Lower lobe of right lung (tissue), 2 donors: Measurements from ENCODE around the gene MAGEF1. TPM values are rescaled to one million over a fixed set of nuclear protein-coding genes. Genes with fewer than 3 reads are reported as not detected.
A peak's percentile ranks its signal among the peaks of the same experiment; 100 is the strongest.

Experiments used
- ATAC-seq, 2 donors: fragments of 200-7000 bp; cut with Tn5 transposase; one replicate each; pipeline ENCODE4 v1.9.1; 2020 to 2022; ENCODE audit warnings: mild to moderate bottlenecking in 2 of 2, moderate library complexity in 2 of 2
- DNase-seq: peaks from one replicate; pipeline ENCODE4 v3.0.0-alpha.2; 2020
- H3K27ac ChIP-seq: fragments of 200-600 bp; one replicate; pipeline ENCODE4 v1.8.0; 2022
- H3K27me3 ChIP-seq: fragments of 200-600 bp; one replicate; pipeline ENCODE4 v1.8.0; 2022; ENCODE audit warnings: low read depth
- H3K36me3 ChIP-seq: fragments of 200-600 bp; one replicate; pipeline ENCODE4 v1.8.0; 2022; ENCODE audit warnings: mild to moderate bottlenecking
- H3K4me1 ChIP-seq: fragments of 200-600 bp; one replicate; pipeline ENCODE4 v1.8.0; 2022
- H3K4me3 ChIP-seq: fragments of 200-600 bp; one replicate; pipeline ENCODE4 v1.8.0; 2022; ENCODE audit warnings: mild to moderate bottlenecking
- H3K9me3 ChIP-seq: fragments of 200-600 bp; one replicate; pipeline ENCODE4 v1.8.0; 2022
- intact Hi-C: fragments of 100-400 bp; cut with DNase I; formaldehyde crosslinking; loops from one replicate; pipeline ENCODE4 v1.11.0; 2022
- total RNA-seq: library from RNA; stranded (reverse); fragmentation: NEBNext Ultra II Directional; extraction: Animal tissue kit (Norgen Biotek cat#: 25700); gene quantifications from one replicate; pipeline ENCODE4 v1.2.1, GENCODE V29; 2021
- TF ChIP-seq, protein P1 (sequence below): fragments of 200-600 bp; IDR thresholded peaks from one replicate; pipeline ENCODE4 v1.8.0; 2022; ENCODE audit warnings: antibody characterized with exemption, mild to moderate bottlenecking
- donor health status: DM: no; HTN: yes; CAD: no; lungs with severe emphysema.

MAGEF1 gene
- total RNA-seq, 1 donor from 2014 or later, result 23.5 TPM

DNA sequence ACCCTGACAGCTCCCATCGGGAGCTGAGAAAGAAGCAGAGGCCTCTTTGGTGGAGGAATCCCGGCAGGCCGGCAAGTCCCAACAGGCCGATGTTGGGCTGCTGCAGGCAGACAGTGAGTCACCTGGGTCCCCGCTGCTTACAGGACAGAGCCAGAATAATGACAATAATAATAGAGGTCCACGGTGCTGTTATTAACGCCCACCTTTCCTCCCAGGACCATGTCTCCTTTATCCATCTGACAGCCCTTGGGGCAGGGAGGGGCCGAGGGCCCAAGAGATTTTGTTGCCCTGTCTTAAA is 29.3 kb upstream of the MAGEF1 start:
- H3K4me3 ChIP-seq, result no peak overlapping the region
- H3K9me3 ChIP-seq, result no peaks in the 10 kb centered on the region
- no peaks in the 10 kb centered on the region for H3K27me3 ChIP-seq
- no peaks in the 10 kb centered on the region for H3K4me1 ChIP-seq
- intact Hi-C loops, result no loop called here
- no peak for ATAC-seq
- H3K27ac ChIP-seq, result no peak overlapping the region
- H3K36me3 ChIP-seq, result no peaks in the 10 kb centered on the region
- TF ChIP-seq, protein P1, sequence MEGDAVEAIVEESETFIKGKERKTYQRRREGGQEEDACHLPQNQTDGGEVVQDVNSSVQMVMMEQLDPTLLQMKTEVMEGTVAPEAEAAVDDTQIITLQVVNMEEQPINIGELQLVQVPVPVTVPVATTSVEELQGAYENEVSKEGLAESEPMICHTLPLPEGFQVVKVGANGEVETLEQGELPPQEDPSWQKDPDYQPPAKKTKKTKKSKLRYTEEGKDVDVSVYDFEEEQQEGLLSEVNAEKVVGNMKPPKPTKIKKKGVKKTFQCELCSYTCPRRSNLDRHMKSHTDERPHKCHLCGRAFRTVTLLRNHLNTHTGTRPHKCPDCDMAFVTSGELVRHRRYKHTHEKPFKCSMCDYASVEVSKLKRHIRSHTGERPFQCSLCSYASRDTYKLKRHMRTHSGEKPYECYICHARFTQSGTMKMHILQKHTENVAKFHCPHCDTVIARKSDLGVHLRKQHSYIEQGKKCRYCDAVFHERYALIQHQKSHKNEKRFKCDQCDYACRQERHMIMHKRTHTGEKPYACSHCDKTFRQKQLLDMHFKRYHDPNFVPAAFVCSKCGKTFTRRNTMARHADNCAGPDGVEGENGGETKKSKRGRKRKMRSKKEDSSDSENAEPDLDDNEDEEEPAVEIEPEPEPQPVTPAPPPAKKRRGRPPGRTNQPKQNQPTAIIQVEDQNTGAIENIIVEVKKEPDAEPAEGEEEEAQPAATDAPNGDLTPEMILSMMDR, result no peak
- no peak for DNase-seq

DNA sequence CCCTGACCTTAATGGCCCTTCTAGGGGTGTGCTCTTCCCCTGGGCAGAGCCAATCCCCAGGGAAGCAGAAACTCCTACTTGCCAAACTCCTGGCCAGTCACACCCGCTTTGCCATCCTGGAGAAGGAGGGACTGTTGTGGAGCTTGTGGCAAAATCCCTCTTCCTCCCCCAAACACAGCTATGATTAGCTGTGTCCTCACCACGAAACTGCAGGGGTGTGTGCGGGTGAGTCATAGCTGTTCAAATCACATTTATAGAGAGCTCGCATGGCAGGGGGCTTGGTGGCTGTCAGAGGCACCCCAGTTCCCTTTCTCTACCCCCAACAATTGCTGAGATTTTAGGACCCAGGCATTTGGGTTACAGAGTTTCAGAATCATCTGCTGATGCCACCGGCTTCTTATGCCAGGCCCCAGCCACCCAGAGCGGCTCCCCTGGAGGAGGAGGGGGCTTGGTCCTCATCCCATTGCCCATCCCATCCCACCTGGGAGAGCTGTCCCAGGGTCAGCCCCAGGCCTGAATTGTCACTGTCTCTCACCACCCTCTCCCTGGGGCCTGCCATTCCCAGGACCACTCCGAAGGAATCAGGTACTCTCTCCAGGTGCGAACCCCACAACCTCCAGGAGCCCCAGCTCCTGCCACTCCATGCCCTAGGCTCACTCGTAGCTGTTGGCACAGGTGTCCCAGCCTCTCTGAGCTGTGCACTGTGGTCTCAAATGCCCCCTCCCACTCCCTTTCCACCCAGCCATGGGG is 28.8 kb upstream of the MAGEF1 start:
- Histone ChIP-seq H3K4me1 (no peaks in the 10 kb centered on the region), H3K27me3 (no peaks in the 10 kb centered on the region), H3K36me3 (no peaks in the 10 kb centered on the region), H3K9me3 (no peaks in the 10 kb centered on the region), H3K4me3 (no peak overlapping the region), H3K27ac (no peak overlapping the region)
- DNase-seq (no peak), ATAC-seq (peak in 1 of 2 donors; percentile 20)
- intact Hi-C loops, result no loop called here
- TF ChIP-seq, protein P1, result no peak

DNA sequence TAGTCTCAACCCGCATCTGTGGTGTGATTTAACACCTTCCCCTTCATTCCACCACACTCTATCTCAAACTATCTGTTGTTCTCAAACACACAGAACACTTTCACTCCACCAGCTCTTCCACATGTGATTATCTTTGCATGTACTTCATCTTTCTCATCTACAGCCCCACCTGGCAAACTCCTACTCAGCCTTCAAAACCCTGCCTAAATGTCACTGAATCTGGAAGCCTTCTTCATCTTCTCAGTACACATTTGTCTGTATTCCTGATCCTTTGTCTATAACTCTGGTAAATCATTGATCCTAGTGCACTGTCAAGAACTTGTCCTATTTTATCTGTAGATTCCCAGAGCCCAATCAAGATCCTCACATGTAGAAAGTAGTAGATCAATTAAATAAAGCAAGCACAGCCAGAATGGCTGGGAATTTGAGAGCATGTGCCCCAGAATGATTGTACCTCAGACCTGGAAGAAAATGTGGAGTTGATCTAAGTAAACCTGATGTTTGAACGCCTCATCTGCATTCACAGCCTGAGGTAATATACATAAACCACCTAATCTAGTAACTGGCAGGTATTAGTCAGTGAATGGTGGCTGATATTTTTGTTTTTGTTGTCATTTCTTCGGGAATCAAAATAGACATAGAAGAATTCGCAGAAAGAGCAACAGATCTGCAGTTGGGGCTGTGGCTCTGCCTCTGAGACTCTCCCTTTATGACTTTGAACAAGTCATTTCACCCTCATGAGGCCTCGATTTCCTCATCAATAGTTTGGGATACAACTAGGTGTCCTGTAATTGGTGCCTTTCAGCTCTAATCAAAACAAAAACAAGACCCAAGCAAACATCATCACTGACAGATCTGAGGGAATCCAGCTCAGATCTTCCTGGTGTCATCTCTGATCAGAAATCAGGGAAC is 28.0 kb upstream of the MAGEF1 start:
- Histone ChIP-seq H3K9me3 (no peaks in the 10 kb centered on the region), H3K27ac (no peak overlapping the region), H3K4me3 (no peak overlapping the region), H3K4me1 (no peaks in the 10 kb centered on the region), H3K36me3 (no peaks in the 10 kb centered on the region), H3K27me3 (no peaks in the 10 kb centered on the region)
- TF ChIP-seq, protein P1, result no peak
- intact Hi-C loops, result no loop called here
- DNase-seq (no peak), ATAC-seq (no peak)

DNA sequence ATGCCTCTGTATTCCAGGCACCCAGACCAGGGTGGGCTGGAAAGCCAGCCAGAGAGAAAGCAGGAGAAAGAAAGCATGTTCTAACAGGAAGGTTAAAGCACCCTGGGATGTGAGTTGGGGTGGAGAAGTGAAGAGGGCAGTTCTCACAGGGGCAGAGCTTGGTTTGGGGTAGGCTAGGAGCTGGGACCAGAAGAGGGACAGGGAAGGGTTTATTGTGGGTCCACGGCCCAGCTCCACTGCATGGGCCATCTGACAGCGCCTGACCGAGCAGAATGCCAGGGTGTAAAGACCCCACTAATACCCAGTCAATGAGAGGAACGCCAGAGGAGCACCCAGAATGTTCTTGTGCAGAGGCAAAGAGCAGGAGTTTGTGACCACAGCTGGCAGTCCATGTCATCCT is 27.1 kb upstream of the MAGEF1 start:
- no peak for DNase-seq

DNA sequence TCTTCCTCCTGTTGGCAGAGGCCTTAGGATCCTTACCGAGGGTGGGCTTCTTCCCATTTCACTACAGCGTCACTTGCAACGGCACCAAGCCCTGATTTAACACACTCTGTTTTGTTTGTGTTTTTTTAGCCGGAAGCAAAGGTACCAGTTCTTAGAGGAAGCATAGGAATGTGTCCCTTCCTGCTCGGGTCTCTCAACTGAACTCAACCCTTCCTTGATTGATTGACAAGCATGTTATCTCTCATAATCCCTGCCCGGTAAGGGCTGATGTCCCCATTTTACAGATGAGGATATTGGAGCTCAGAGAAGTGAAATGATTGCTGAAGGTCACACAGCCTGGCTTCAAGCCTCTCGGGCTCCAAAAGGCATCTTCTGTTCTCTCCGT is 26.6 kb upstream of the MAGEF1 start:
- Histone ChIP-seq H3K27me3 (no peaks in the 10 kb centered on the region), H3K4me1 (no peaks in the 10 kb centered on the region), H3K36me3 (no peaks in the 10 kb centered on the region), H3K27ac (no peak overlapping the region), H3K4me3 (no peak overlapping the region), H3K9me3 (no peaks in the 10 kb centered on the region)
- no peak for DNase-seq
- intact Hi-C loops, result no loop called here
- ATAC-seq, result no peak
- TF ChIP-seq, protein P1, result no peak

More for the DNA sequence above, 27.1 kb upstream of the MAGEF1 start:
- H3K27me3 ChIP-seq, result no peaks in the 10 kb centered on the region
- no peaks in the 10 kb centered on the region for H3K9me3 ChIP-seq
- TF ChIP-seq, protein P1, result no peak
- intact Hi-C loops, result no loop called here
- no peak overlapping the region for H3K4me3 ChIP-seq
- no peak for ATAC-seq
- H3K27ac ChIP-seq, result no peak overlapping the region
- H3K36me3 ChIP-seq, result no peaks in the 10 kb centered on the region
- no peaks in the 10 kb centered on the region for H3K4me1 ChIP-seq
